Neural cell (in vitro differentiated cells): ENCODE data around the gene C17orf78. TPM values are rescaled to one million over a fixed set of nuclear protein-coding genes. Genes with fewer than 3 reads are reported as not detected.
"Not testable (repeated sequence)": the region's sequence is repeated elsewhere in the genome, so short reads cannot be mapped to it uniquely, and the experiment has no call there.

Source experiments
- H2AFZ ChIP-seq: fragments of 200-600, 300-800 bp; sonication (generic), shearing (Covaris generic); 2 replicates; pipeline ENCODE4 v1.6.0; 2014; ENCODE audit warnings: low read depth, mild to moderate bottlenecking, antibody characterized with exemption, low read length, moderate library complexity
- H3F3A ChIP-seq: fragments of 200-600 bp; shearing (Covaris generic); 2 replicates; pipeline ENCODE4 v1.6.1; 2016; ENCODE audit warnings: mild to moderate bottlenecking, moderate library complexity, mixed read lengths, antibody characterized with exemption, low read length; ENCODE audit not compliant: insufficient read depth, poor library complexity, severe bottlenecking
- H3K27ac ChIP-seq: fragments of 200-600, 300-800 bp; sonication (generic), shearing (Covaris generic); 2 replicates; pipeline ENCODE4 v1.5.1; 2014; ENCODE audit warnings: mild to moderate bottlenecking, low read length, moderate library complexity
- H3K27me3 ChIP-seq: fragments of 300-800, 200-600 bp; sonication (generic), shearing (Covaris generic); 2 replicates; pipeline ENCODE4 v1.6.0; 2014; ENCODE audit warnings: mild to moderate bottlenecking, low read depth, low read length, moderate library complexity; ENCODE audit not compliant: insufficient read depth
- H3K36me3 ChIP-seq: fragments of 300-800, 200-600 bp; sonication (generic), shearing (Covaris generic); 2 replicates; pipeline ENCODE4 v1.5.1; 2014; ENCODE audit warnings: mild to moderate bottlenecking, antibody characterized with exemption, low read length, moderate library complexity; ENCODE audit not compliant: insufficient read depth
- H3K4me2 ChIP-seq: fragments of 300-800, 200-600 bp; sonication (generic), shearing (Covaris generic); 2 replicates; pipeline ENCODE4 v1.6.0; 2014; ENCODE audit warnings: mild to moderate bottlenecking, low read length
- H3K4me3 ChIP-seq: fragments of 300-800, 200-600 bp; sonication (generic), shearing (Covaris generic); 2 replicates; pipeline ENCODE4 v1.5.1; 2014; ENCODE audit warnings: mild to moderate bottlenecking, low read length, moderate library complexity
- H3K79me2 ChIP-seq: fragments of 200-600 bp; shearing (Covaris generic); replicated peaks from 2 replicates; pipeline ENCODE4 v1.6.0; 2014; ENCODE audit warnings: mild to moderate bottlenecking, low read length, moderate library complexity; ENCODE audit not compliant: insufficient read depth
- H3K9ac ChIP-seq: fragments of 300-800, 200-600 bp; sonication (generic), shearing (Covaris generic); 2 replicates; pipeline ENCODE4 v1.6.1; 2016; ENCODE audit warnings: mild to moderate bottlenecking, low read length, mixed read lengths
- H3K9me2 ChIP-seq: fragments of 200-600 bp; shearing (Covaris generic); 2 replicates; pipeline ENCODE4 v1.6.1; 2016; ENCODE audit warnings: mild to moderate bottlenecking, low read length, mixed read lengths; ENCODE audit not compliant: insufficient read depth
- H3K9me3 ChIP-seq: fragments of 200-600, 300-800 bp; sonication (generic), shearing (Covaris generic); 2 replicates; pipeline ENCODE4 v1.6.1; 2016; ENCODE audit warnings: mild to moderate bottlenecking, mixed run types, low read length, moderate library complexity, mixed read lengths
- H4K20me1 ChIP-seq: fragments of 200-600 bp; shearing (Covaris generic); 2 replicates; pipeline ENCODE4 v1.6.1; 2016; ENCODE audit warnings: mild to moderate bottlenecking, mixed run types; ENCODE audit not compliant: insufficient read depth
- EP300 ChIP-seq: fragments of 450-650 bp; conservative IDR thresholded peaks from 2 replicates; pipeline ENCODE4 v1.6.1; 2014; ENCODE audit warnings: antibody characterized with exemption, mild to moderate bottlenecking, moderate library complexity; ENCODE audit not compliant: poor library complexity, severe bottlenecking
- EZH2 ChIP-seq: fragments of 200-600, 300-800 bp; shearing (Covaris generic), sonication (generic); IDR thresholded peaks from 2 replicates; pipeline ENCODE4 v1.6.1; 2014; ENCODE audit warnings: antibody characterized with exemption, low read length, borderline replicate concordance, mild to moderate bottlenecking; ENCODE audit not compliant: insufficient read depth, poor library complexity, severe bottlenecking
- MXI1 ChIP-seq: fragments of 450-650 bp; conservative IDR thresholded peaks from 2 replicates; pipeline ENCODE4 v1.6.1; 2014; ENCODE audit warnings: antibody characterized with exemption, mild to moderate bottlenecking; ENCODE audit not compliant: poor library complexity, severe bottlenecking
- POLR2AphosphoS5 ChIP-seq: IDR thresholded peaks from 2 replicates; pipeline ENCODE4 v1.6.1; 2012
- RAD21 ChIP-seq: fragments of 450-650 bp; conservative IDR thresholded peaks from 2 replicates; pipeline ENCODE4 v1.6.1; 2014; ENCODE audit warnings: antibody characterized with exemption, mild to moderate bottlenecking, moderate library complexity
- REST ChIP-seq: IDR thresholded peaks from 2 replicates; pipeline ENCODE4 v1.6.1; 2012; ENCODE audit warnings: borderline replicate concordance
- SMC3 ChIP-seq: fragments of 450-650 bp; conservative IDR thresholded peaks from 2 replicates; pipeline ENCODE4 v1.6.1; 2014; ENCODE audit warnings: antibody characterized with exemption, mild to moderate bottlenecking, moderate library complexity; ENCODE audit not compliant: poor library complexity
- TAF1 ChIP-seq: IDR thresholded peaks from 2 replicates; pipeline ENCODE4 v1.6.1; 2012; ENCODE audit warnings: low read depth
- polyA plus RNA-seq: library from polyadenylated mRNA; depleted of rRNA; stranded (reverse); fragments of >200 nt; gene quantifications from 2 replicates; pipeline ENCODE4 v1.2.3, GENCODE V29; 2014
- TF ChIP-seq, protein P1 (sequence below): fragments of 450-650 bp; IDR thresholded peaks from 2 replicates; pipeline ENCODE4 v1.5.1; 2014; ENCODE audit warnings: antibody characterized with exemption, mild to moderate bottlenecking, moderate library complexity; ENCODE audit not compliant: poor library complexity, severe bottlenecking

C17orf78 gene
- polyA plus RNA-seq, 1 donor from 2014 or later = not detected

DNA sequence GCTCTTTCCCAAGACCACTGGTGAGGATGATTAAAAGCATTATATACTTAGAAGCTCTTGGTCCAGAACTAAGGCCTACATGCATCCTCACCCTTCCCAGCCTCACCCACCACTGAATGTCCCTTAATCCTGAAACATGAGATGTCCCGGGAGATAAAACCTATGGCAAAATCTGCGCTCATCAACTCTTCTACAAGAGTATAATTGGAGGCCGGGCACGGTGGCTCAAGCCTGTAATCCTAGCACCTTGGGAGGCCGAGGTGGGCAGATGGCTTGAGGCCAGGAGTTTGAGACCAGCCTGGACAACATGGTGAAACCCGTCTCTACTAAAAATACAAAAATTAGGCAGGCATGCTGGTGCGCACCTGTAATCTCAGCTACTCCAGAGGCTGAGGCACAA is 17.6 kb downstream of the C17orf78 start (continued):
- TF ChIP-seq, protein P1, sequence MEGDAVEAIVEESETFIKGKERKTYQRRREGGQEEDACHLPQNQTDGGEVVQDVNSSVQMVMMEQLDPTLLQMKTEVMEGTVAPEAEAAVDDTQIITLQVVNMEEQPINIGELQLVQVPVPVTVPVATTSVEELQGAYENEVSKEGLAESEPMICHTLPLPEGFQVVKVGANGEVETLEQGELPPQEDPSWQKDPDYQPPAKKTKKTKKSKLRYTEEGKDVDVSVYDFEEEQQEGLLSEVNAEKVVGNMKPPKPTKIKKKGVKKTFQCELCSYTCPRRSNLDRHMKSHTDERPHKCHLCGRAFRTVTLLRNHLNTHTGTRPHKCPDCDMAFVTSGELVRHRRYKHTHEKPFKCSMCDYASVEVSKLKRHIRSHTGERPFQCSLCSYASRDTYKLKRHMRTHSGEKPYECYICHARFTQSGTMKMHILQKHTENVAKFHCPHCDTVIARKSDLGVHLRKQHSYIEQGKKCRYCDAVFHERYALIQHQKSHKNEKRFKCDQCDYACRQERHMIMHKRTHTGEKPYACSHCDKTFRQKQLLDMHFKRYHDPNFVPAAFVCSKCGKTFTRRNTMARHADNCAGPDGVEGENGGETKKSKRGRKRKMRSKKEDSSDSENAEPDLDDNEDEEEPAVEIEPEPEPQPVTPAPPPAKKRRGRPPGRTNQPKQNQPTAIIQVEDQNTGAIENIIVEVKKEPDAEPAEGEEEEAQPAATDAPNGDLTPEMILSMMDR = no peak

GRCh38 chr17:37399265-37399803 is 23.5 kb downstream of the C17orf78 start:
- H3K9ac ChIP-seq = no peak overlapping the region
- no peaks in the 10 kb centered on the region for H3F3A ChIP-seq
- H3K4me2 ChIP-seq = no peak overlapping the region

DNA sequence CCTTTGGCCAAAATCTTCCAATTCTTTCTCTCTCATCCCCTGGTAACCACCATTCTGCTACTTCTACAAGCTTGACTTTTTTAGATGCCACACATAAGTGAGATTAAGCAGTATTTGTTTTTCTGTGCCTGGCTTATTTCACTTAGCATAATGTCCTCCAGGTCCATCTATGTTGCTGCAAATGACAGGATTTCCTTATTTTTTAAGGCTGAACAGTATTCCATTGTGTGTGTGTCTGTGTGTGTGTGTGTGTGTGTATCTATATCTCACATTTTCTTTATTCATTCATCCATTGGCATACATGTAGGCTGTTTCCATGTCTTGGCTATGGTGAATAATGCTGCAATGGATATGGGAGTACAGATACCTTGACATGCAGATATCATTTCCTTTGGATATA is 24.7 kb downstream of the C17orf78 start:
- H3K36me3 ChIP-seq = no peaks in the 10 kb centered on the region
- no peak overlapping the region for H3K9ac ChIP-seq
- peaks cover 5% of the 10 kb centered on the region for H3K79me2 ChIP-seq
- H4K20me1 ChIP-seq = no peaks in the 10 kb centered on the region
- H2AFZ ChIP-seq = no peak overlapping the region
- H3K4me2 ChIP-seq = no peak overlapping the region
- TF ChIP-seq, protein P1 = no peak
- no peak for TF ChIP-seq TAF1
- no peak for TF ChIP-seq RAD21
- TF ChIP-seq REST = no peak
- no peak for TF ChIP-seq MXI1
- TF ChIP-seq EP300 = no peak
- TF ChIP-seq SMC3 = no peak
- no peak for TF ChIP-seq POLR2AphosphoS5
- no peak for TF ChIP-seq EZH2
- no peak overlapping the region for H3K27ac ChIP-seq
- no peaks in the 10 kb centered on the region for H3F3A ChIP-seq
- H3K9me3 ChIP-seq = no peaks in the 10 kb centered on the region
- H3K4me3 ChIP-seq = no peak overlapping the region
- H3K9me2 ChIP-seq = no peaks in the 10 kb centered on the region
- H3K27me3 ChIP-seq = no peaks in the 10 kb centered on the region

More at GRCh38 chr17:37399265-37399803, 23.5 kb downstream of the C17orf78 start:
- H3K36me3 ChIP-seq = no peaks in the 10 kb centered on the region
- no peaks in the 10 kb centered on the region for H4K20me1 ChIP-seq
- H3K79me2 ChIP-seq = no peaks in the 10 kb centered on the region
- no peak overlapping the region for H3K27ac ChIP-seq
- H3K4me3 ChIP-seq = no peak overlapping the region
- no peak overlapping the region for H2AFZ ChIP-seq
- TF ChIP-seq RAD21 (no peak), EP300 (no peak), SMC3 (no peak), POLR2AphosphoS5 (no peak), TAF1 (no peak)
- TF ChIP-seq, protein P1 = no peak
- no peaks in the 10 kb centered on the region for H3K27me3 ChIP-seq
- H3K9me2 ChIP-seq = no peaks in the 10 kb centered on the region
- H3K9me3 ChIP-seq = no peaks in the 10 kb centered on the region

DNA sequence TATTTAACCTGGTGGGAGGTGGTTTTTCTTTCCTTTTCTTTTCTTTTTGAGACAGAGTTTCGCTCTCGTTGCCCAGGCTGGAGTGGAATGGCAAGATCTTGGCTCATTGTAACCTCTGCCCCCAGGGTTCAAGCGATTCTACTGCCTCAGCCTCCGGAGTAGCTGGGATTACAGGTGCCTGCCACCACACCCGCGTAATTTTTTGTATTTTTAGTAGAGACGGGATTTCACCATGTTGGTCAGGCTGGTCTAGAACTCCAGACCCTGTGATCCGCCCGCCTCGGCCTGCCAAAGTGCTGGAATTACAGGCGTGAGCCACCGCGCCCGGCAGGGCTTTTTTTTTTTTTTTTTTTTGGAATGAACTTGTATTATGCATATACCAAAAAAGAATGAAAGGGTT is 29.7 kb downstream of the C17orf78 start:
- not testable (repeated sequence) for H3K9me3 ChIP-seq, H3K27me3 ChIP-seq, H3K27ac ChIP-seq, H3K9me2 ChIP-seq, H4K20me1 ChIP-seq, H3F3A ChIP-seq, H3K36me3 ChIP-seq, H3K79me2 ChIP-seq, H2AFZ ChIP-seq
- Histone ChIP-seq H3K4me3 (peak overlapping the region; percentile 95), H3K9ac (peak overlapping the region; percentile 81), H3K4me2 (peak overlapping the region; percentile 88)
